AG04449 (cell line): ENCODE measurements around the gene HOXA5.
A peak's percentile ranks its signal among the peaks of the same experiment; 100 is the strongest.

Experiments
- CTCF ChIA-PET: fragments of 350-600 bp; formaldehyde crosslinking; extraction: SDS; loops from one replicate; lab custom pipeline; 2021; ENCODE audit warnings: antibody characterized with exemption; lab: Yijun Ruan, JAX
- POLR2A ChIA-PET: fragments of 400-600, 350-600 bp; formaldehyde crosslinking; extraction: SDS; loops from one replicate; lab custom pipeline; 2020; ENCODE audit warnings: antibody characterized with exemption, inconsistent platforms; lab: Yijun Ruan, JAX
- DNase-seq: peaks from one replicate; pipeline ENCODE4 v3.0.0-alpha.2; 2010; ENCODE audit warnings: low read depth, low spot score
- H3K4me3 ChIP-seq: 2 replicates; pipeline ENCODE4 v1.5.1; 2011; ENCODE audit warnings: low read depth, mild to moderate bottlenecking, control low read depth, low read length
- TF ChIP-seq, protein P1 (sequence below): IDR thresholded peaks from one replicate; pipeline ENCODE4 v1.5.1; 2011; ENCODE audit warnings: mild to moderate bottlenecking, moderate library complexity, low read length, control low read depth, inconsistent platforms; ENCODE audit not compliant: insufficient read depth; ENCODE audit errors: missing control alignments

HOXA5 gene

DNA sequence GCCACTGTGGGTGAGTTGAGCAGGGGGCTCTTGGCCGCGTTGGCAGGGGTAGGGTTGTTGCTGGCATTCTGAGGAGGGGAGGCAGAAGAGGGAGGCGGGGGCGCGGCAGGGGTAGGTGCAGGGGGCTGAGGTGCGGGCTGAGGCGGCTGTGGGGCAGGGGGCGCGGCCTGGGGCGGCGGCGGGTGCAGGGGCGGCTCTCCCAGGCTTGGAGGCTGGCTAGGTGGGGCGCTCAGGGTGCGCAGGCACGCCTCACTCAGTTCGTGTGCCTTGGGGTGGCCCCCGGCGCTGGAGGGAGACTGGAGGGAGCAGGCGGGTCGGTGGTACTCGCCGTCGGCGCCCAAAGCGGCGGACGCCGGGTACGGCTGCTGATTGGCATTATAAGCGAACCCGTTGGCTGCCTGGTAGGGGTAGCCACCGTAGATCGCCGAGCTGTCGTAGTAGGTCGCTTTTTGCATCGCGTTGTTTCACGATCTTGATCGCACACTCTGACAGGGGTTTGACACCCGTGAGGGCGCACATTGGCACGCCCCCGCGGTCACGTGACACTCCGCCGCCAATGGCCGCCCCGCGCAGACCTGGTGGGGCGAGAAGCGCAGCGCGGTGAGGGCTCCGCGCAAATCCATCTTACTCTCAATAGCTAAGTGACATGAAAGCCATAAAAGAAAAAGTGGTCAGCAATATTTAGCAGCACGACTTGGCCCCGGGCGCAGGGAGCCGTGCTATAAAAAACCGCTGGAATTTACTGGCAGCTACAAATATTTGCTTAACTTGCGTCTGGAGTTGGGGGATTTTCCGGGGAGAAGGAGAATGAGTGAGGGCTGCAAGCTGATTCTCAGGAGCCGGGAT, 33.1 kb downstream of the HOXA5 start:
- DNase-seq: peak; percentile 31
- ChIA-PET POLR2A (interaction anchor here (1.2 kb wide), 1 partner anchor 14 kb away, joined by 6 read pairs; the partner anchor contains the start of gene HOXA1), CTCF (interaction anchor here (1.2 kb wide), 1 partner anchor 8 kb away, joined by 4 read pairs; no protein-coding TSS in a partner anchor)
- H3K4me3 ChIP-seq: peak overlapping the region; percentile 29
- TF ChIP-seq, protein P1, sequence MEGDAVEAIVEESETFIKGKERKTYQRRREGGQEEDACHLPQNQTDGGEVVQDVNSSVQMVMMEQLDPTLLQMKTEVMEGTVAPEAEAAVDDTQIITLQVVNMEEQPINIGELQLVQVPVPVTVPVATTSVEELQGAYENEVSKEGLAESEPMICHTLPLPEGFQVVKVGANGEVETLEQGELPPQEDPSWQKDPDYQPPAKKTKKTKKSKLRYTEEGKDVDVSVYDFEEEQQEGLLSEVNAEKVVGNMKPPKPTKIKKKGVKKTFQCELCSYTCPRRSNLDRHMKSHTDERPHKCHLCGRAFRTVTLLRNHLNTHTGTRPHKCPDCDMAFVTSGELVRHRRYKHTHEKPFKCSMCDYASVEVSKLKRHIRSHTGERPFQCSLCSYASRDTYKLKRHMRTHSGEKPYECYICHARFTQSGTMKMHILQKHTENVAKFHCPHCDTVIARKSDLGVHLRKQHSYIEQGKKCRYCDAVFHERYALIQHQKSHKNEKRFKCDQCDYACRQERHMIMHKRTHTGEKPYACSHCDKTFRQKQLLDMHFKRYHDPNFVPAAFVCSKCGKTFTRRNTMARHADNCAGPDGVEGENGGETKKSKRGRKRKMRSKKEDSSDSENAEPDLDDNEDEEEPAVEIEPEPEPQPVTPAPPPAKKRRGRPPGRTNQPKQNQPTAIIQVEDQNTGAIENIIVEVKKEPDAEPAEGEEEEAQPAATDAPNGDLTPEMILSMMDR: no peak

GRCh38 chr7:27109466-27110185, 33.9 kb downstream of the HOXA5 start:
- no peak for DNase-seq
- POLR2A ChIA-PET: no interaction called here
- TF ChIP-seq, protein P1: no peak
- H3K4me3 ChIP-seq: no peak overlapping the region
- CTCF ChIA-PET: interaction anchor here (1.2 kb wide), 1 partner anchor 9 kb away, joined by 4 read pairs; no protein-coding TSS in a partner anchor

DNA sequence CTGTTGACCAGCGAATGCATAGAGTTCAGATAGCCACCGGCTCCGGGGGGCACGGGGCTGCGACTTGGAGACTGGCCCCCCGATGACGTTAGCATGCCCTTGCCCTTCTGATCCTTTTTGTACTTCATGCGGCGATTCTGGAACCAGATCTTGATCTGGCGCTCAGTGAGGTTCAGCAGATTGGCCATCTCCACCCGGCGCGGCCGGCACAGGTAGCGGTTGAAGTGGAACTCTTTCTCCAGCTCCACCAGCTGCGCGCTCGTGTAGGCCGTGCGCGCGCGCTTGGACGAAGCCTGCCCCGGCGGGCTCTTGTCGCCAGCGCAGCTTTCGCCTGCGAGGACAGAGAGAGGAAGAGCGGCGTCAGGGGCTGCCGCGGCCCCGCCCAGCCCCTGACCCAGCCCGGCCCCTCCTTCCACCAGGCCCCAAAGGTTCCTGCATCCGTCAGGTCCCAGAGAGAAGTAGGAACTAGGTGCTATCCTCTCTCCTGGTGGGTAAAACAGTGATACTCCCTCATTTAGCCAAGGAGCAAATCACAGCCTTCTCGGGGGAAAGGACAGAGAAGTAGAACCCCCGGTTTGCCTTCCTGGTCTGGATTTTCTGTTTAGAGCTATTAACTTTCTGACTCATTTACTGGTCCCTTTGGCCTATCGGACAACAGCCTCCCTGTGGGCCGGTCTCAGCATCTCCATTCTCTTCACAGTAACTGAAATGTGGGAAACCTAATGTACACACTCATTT, 34.9 kb downstream of the HOXA5 start:
- DNase-seq: no peak
- H3K4me3 ChIP-seq: no peak overlapping the region
- ChIA-PET CTCF (interaction anchor here (0.9 to 1.2 kb wide), 2 partner anchors 10 to 12 kb away, joined by 3 to 4 read pairs; no protein-coding TSS in a partner anchor), POLR2A (no interaction called here)
- TF ChIP-seq, protein P1: no peak

DNA sequence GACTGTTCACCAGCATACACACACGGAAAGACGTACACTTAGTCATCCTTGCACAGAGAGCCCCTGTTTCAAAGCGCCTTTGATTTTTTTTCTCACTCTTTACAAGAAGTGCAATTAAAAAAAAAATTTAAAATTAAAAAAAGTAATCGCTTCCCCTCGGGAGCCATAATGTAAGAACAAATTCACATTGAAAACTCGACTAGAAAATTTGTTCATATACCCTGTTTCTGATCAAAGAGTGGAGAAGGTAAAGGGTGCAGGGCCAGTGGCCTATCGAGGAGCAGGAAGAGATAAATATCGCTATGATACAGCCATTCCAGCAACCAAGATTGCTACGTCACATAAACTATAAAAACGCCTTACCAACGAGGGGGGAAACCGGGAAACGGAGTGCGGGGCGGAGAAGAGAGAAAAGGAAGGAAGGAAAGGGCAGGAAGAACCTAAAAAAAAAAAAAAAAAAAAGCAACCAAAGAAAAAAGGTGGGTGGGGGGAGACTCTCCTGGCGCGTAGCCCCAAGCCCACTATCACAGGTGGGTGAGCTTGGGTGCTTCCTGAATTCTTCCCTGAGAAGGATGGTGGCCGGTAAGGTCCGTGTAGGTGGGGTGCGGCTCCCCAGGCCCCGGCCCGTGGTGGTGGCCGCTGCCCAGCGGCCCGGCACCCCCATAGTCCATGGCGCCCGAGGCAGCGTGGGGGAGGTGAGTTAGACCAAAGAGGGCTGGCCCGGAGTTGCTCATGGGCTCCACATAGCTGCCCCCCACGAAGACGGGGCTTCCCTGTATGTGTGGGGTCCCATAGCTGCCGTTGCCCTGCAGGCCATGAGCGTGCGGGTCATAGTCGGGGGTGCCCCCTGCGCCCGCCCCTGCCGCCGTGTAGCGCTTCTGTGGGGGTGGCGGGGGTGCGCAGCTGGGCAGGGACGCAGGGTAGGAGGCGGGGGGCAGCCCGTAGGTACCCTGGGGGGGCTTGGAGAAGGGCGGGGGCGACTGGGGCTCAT, 35.8 kb downstream of the HOXA5 start:
- POLR2A ChIA-PET: no interaction called here

DNA sequence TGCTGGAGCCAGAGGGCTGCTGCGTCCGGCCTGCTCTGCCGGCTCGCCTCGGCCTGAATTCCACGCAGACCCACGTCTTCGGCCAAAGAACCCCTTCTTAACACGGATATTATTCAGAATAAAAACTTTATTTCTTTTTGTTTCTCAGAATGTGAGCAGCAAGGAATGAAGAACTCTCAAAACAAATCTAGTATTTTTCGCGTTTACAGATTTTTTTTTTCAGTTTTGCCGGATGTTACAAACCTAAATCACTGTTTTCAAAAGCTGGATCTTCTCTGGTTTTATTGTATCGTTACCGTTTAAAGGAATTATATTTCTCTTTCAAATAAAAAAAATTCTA, 36.6 kb downstream of the HOXA5 start:
- TF ChIP-seq, protein P1: no peak
- POLR2A ChIA-PET: interaction anchor here (0.8 kb wide), 1 partner anchor 10 kb away, joined by 3 read pairs; no protein-coding TSS in a partner anchor
- no peak overlapping the region for H3K4me3 ChIP-seq
- CTCF ChIA-PET: no interaction called here
- no peak for DNase-seq

More for the DNA sequence above, 35.8 kb downstream of the HOXA5 start:
- TF ChIP-seq, protein P1: no peak
- H3K4me3 ChIP-seq: no peak overlapping the region
- CTCF ChIA-PET: no interaction called here
- no peak for DNase-seq
